Fibroblast of mammary gland (primary cell): ENCODE results near the gene SWAP70.
A peak's percentile ranks its signal among the peaks of the same experiment; 100 is the strongest.

Experiments
- DNase-seq: peaks from one replicate; pipeline ENCODE4 v3.0.0-alpha.2; 2010; ENCODE audit warnings: low read depth
- H3K4me3 ChIP-seq: 2 replicates; pipeline ENCODE4 v1.5.1; 2011; ENCODE audit warnings: low read depth, mild to moderate bottlenecking, low read length, moderate library complexity; ENCODE audit not compliant: control insufficient read depth
- TF ChIP-seq, protein P1 (sequence below): conservative IDR thresholded peaks from 2 replicates; pipeline ENCODE4 v1.5.1; 2011; ENCODE audit warnings: low read depth, low read length, inconsistent platforms; ENCODE audit not compliant: control insufficient read depth, insufficient read depth

The SWAP70 gene

DNA sequence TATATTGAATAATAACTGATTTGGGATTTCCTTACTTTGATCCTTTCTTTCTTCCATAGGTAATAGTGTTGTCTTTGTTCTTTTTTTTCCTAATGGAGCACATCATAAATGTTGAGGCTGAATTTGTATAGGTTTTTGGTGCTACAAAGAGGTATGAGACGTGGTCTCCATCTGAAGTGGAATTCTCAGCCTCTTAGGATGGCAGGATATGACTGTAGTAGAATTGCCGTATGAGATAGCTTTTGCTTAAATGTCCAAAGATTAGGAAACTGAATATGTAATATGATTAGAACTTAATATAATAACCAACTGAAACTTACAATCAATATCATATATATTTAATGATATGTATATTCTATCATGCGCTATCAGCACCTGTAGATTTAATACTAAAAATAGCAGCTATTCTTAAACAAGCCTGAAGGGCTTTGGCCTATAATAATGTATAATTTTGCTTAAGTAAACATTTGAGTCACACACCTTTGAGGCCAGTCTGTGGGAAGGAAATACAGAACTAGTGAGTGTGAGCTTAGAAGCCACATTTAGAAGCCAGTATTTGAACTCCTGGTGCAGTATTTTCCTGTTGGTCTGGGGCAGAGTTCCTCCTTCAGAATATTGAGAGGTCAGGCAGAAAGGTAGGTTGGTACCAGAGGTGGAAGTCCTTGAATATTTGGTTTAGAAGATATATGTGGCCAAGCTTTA is 62.6 kb downstream of the SWAP70 start:
- TF ChIP-seq, protein P1, sequence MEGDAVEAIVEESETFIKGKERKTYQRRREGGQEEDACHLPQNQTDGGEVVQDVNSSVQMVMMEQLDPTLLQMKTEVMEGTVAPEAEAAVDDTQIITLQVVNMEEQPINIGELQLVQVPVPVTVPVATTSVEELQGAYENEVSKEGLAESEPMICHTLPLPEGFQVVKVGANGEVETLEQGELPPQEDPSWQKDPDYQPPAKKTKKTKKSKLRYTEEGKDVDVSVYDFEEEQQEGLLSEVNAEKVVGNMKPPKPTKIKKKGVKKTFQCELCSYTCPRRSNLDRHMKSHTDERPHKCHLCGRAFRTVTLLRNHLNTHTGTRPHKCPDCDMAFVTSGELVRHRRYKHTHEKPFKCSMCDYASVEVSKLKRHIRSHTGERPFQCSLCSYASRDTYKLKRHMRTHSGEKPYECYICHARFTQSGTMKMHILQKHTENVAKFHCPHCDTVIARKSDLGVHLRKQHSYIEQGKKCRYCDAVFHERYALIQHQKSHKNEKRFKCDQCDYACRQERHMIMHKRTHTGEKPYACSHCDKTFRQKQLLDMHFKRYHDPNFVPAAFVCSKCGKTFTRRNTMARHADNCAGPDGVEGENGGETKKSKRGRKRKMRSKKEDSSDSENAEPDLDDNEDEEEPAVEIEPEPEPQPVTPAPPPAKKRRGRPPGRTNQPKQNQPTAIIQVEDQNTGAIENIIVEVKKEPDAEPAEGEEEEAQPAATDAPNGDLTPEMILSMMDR, result no peak
- peak; percentile 76 for DNase-seq
- H3K4me3 ChIP-seq, result no peak overlapping the region

DNA sequence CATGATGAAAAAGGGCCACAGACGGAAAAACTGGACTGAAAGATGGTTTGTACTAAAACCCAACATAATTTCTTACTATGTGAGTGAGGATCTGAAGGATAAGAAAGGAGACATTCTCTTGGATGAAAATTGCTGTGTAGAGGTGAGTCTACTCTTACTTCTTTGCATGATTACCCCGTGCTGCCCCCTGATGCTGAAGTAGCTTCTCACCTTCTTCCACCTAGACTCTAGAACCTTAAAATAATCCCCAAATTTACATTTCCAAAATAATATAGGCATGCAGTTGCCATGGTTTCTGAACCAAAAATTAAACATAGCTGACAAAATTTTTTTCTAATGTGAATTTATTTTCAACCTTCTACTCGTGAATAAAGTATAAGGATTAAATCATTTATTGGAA is 64.2 kb downstream of the SWAP70 start:
- DNase-seq, result no peak
- H3K4me3 ChIP-seq, result no peak overlapping the region
- TF ChIP-seq, protein P1, result no peak

DNA sequence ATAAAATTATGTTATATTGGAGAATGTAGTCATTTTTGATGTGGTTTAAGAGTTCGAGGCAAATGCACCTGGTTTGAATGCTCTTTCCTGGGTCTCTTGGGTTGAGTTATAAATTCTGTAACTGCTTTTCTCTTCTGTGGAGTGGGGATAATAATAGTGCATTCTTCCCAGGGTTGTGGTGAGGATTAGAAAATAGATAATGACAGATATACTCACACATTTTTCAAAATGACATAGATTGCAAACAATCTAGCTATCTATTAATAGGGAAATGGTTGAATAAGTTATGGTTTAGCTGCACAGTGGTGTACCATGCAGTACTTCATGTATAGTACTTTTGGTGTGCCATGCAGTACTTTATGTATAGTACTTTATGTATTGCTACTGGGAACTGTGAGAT is 67.4 kb downstream of the SWAP70 start:
- TF ChIP-seq, protein P1, result no peak
- H3K4me3 ChIP-seq, result no peak overlapping the region
- no peak for DNase-seq

DNA sequence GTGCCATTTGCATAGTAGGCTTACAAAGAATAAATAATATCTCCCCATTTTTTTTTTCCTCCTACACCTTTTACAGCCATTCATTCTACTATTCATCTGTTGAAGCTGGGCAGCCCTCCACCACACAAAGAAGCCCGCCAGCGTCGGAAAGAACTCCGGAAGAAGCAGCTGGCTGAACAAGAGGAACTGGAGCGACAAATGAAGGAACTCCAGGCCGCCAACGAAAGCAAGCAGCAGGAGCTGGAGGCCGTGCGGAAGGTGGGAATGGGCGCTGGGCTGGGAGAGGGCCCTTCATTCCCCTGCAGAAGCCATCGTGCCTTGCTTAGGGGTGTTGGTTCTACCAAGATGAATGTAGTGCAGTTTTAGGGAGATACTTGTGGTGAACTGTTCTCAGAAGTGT is 68.6 kb downstream of the SWAP70 start:
- H3K4me3 ChIP-seq, result no peak overlapping the region
- TF ChIP-seq, protein P1, result no peak
- no peak for DNase-seq

DNA sequence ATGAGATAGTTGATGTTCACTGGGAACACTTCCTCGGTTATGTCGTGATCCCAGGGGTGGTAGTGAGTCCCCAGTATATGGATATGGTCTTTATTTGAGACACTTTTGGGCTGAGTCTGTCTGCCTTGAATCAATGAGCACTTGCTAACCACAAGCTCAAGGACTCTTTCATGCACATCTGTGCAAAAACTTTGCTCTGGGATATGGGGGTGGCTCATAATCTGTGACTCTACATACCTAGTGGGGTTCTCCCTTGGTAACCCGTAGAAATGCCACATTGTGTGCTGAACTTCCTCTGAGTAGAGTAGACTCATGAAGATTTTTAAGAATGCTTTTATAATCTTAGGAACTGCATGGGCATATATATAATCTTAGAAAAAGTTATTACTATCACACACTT is 69.3 kb downstream of the SWAP70 start:
- TF ChIP-seq, protein P1, result no peak
- no peak for DNase-seq

DNA sequence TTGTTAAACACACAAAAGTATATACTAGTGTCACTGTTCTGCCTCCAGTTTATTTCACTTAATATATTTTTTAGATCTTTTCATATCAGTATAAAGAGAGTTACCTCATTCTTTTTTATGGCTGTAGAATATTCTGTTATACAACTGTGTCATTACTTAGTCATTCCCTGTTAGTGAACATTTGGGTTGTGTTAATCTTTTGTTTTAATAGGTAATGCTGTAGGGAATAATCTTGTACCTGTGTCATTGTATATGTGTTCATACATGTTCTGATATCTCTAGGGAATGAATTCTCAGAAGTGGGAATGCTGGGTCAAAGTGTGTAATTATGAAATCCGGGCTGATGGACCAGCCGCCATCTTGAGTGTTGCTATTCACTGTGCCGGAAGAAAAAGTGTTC is 71.4 kb downstream of the SWAP70 start:
- H3K4me3 ChIP-seq, result no peak overlapping the region
- TF ChIP-seq, protein P1, result no peak
- DNase-seq, result no peak

More for the DNA sequence above, 69.3 kb downstream of the SWAP70 start:
- H3K4me3 ChIP-seq, result no peak overlapping the region
